Right atrium auricular region (tissue), 2 donors: ENCODE data around the gene CDYL2. TPM values are rescaled to one million over a fixed set of nuclear protein-coding genes. Genes with fewer than 3 reads are reported as not detected.

Experiments used
- DNase-seq: peaks from one replicate; pipeline ENCODE4 v3.0.0-alpha.2; 2019; ENCODE audit warnings: low spot score
- H3K27ac ChIP-seq, 2 donors: fragments of 200-600 bp; sonication (generic); 1 replicate in 1 of 2; 2 replicates in 1 of 2; pipeline ENCODE4 v1.5.1; 2016 to 2019
- H3K27me3 ChIP-seq, 2 donors: fragments of 200-600 bp; sonication (generic); one replicate each; pipeline versions ENCODE4 v1.5.1 to v1.6.0; 2017 to 2019
- H3K36me3 ChIP-seq: fragments of 200-600 bp; sonication (generic); one replicate; pipeline ENCODE4 v1.5.1; 2016
- H3K4me1 ChIP-seq, 2 donors: fragments of 200-600 bp; sonication (generic); one replicate each; pipeline versions ENCODE4 v1.5.1 to v1.6.0; 2017 to 2019
- H3K4me3 ChIP-seq, 2 donors: fragments of 200-600 bp; sonication (generic); 1 replicate in 1 of 2; 2 replicates in 1 of 2; pipeline ENCODE4 v1.5.1; 2017 to 2019; ENCODE audit warnings: mild to moderate bottlenecking in 1 of 2, moderate library complexity in 1 of 2
- H3K9me3 ChIP-seq, 2 donors: fragments of 200-600 bp; sonication (generic); one replicate each; pipeline ENCODE4 v1.5.1; 2019
- total RNA-seq, 2 donors: library from RNA; depleted of rRNA; stranded (reverse); fragments of >200 nt; gene quantifications; one replicate each; pipeline ENCODE4 v1.1.0, GENCODE V29; 2016
- TF ChIP-seq, protein P1 (sequence below), 2 donors: fragments of 200-600 bp; sonication (generic); IDR thresholded peaks; one replicate each; pipeline ENCODE4 v1.5.1; 2019; ENCODE audit warnings: antibody characterized with exemption in 2 of 2

CDYL2 gene
- total RNA-seq, 2 donors from 2014 or later = 1.4 to 2.9 TPM

DNA sequence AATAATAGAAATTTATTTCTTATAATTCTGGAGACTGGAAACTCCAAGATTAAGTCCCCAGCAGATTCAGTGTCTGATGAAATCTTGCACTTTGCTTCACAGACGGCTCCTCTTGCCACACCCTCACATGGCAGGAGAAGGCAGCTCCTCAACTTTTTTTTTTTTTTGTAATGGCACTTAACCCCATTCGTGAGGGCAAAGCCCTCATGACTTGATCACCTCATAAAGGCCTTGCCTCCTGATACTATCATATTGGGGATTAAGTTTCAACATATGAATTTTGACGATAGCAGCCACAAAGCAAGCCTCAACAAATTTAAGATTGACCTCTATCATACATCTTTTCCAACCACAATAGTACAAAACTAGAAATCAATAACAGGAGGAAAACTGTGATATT, 42.3 kb upstream of the CDYL2 start:
- DNase-seq = no peak
- no peak overlapping the region for H3K27ac ChIP-seq
- no peaks in the 10 kb centered on the region for H3K4me1 ChIP-seq
- H3K9me3 ChIP-seq = peaks cover 0 to 23% of the 10 kb centered on the region in 2 donors
- H3K27me3 ChIP-seq = no peaks in the 10 kb centered on the region
- no peaks in the 10 kb centered on the region for H3K36me3 ChIP-seq
- no peak overlapping the region for H3K4me3 ChIP-seq
- TF ChIP-seq, protein P1, sequence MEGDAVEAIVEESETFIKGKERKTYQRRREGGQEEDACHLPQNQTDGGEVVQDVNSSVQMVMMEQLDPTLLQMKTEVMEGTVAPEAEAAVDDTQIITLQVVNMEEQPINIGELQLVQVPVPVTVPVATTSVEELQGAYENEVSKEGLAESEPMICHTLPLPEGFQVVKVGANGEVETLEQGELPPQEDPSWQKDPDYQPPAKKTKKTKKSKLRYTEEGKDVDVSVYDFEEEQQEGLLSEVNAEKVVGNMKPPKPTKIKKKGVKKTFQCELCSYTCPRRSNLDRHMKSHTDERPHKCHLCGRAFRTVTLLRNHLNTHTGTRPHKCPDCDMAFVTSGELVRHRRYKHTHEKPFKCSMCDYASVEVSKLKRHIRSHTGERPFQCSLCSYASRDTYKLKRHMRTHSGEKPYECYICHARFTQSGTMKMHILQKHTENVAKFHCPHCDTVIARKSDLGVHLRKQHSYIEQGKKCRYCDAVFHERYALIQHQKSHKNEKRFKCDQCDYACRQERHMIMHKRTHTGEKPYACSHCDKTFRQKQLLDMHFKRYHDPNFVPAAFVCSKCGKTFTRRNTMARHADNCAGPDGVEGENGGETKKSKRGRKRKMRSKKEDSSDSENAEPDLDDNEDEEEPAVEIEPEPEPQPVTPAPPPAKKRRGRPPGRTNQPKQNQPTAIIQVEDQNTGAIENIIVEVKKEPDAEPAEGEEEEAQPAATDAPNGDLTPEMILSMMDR (IDR thresholded peaks at IDR 0.05) = no peak

- peaks cover 0 to 23% of the 10 kb centered on the region in 2 donors for H3K9me3 ChIP-seq
- TF ChIP-seq, protein P1 (IDR thresholded peaks at IDR 0.05) = no peak
These were observed 41.9 kb upstream of the CDYL2 start for GRCh38 chr16:80846275-80846674.

DNA sequence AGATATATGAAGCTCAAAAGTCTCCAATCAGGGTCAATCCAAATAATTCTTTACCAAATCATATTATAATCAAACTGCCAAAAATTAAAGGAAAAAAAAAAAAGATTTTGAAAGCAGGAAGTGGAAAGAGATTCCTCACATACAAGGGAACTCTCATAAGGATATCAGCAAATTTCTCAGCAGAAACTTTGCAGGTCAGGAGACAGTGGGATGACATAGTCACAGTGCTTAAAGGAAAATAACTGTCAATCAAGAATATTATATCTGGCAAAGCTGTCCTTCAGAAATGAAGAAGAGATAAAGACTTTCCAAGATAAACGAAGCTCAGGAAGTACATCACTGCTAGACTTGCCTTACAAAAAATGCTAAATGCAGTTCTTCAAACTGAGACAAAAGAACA, 40.0 kb upstream of the CDYL2 start:
- Histone ChIP-seq H3K4me1 (no peaks in the 10 kb centered on the region), H3K4me3 (no peak overlapping the region), H3K27me3 (no peaks in the 10 kb centered on the region), H3K36me3 (no peaks in the 10 kb centered on the region), H3K9me3 (peaks cover 0 to 23% of the 10 kb centered on the region in 2 donors), H3K27ac (no peak overlapping the region)
- DNase-seq = no peak
- TF ChIP-seq, protein P1 (IDR thresholded peaks at IDR 0.05) = no peak

More at GRCh38 chr16:80846275-80846674, 41.9 kb upstream of the CDYL2 start:
- H3K4me3 ChIP-seq = no peak overlapping the region
- DNase-seq = no peak
- no peaks in the 10 kb centered on the region for H3K36me3 ChIP-seq
- no peaks in the 10 kb centered on the region for H3K4me1 ChIP-seq
- H3K27me3 ChIP-seq = no peaks in the 10 kb centered on the region
- no peak overlapping the region for H3K27ac ChIP-seq

DNA sequence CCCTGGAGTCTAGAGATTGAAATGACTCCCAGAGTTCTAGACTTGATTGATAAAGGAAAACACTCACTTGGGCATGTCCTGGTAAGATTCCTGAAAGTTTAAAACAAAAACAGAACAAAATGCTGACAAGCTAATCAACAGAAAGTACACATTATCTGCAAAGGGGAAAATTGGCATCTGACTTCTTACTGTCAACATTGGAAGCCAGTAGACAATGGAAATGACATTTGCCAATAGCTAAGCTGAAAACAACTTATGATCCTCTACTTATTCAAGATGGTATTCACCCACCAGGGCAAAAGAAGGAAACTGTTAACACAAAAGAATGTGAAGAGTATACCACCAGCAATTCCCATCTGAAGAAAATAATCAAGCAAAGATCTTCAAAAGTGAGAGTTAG, 36.8 kb upstream of the CDYL2 start:
- no peaks in the 10 kb centered on the region for H3K36me3 ChIP-seq
- TF ChIP-seq, protein P1 (IDR thresholded peaks at IDR 0.05) = no peak
- DNase-seq = no peak
- no peak overlapping the region for H3K27ac ChIP-seq
- peaks cover 0 to 23% of the 10 kb centered on the region in 2 donors for H3K9me3 ChIP-seq
- H3K4me3 ChIP-seq = no peak overlapping the region
- H3K27me3 ChIP-seq = no peaks in the 10 kb centered on the region
- H3K4me1 ChIP-seq = no peaks in the 10 kb centered on the region

DNA sequence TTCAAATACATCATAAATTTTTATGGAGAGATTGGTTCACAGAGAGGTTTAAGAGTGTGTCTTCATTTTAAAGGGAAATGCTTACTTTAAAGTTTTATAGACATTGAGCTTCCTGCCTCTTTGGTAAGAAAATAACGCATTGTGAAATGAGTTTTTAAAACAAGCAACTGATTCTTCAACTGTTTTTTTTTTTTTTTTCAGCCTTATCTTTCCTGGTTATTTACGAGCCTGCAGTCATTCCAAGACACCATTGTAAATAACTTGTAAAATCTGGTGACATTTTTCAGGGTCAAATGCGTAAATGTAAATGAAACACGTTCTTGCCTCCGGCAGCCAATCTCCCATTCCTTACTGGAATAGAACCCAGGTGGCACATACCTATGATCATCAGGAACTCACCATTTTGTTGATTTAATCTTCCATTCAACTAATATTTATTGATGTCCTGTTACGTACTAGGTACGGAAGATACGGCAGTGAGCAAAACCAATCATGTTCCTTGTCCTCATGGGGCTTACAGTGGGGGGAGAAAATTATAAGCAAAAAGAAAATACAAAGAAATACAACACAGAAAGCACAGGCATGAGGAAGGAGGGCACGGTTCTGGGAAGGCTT, 33.2 kb upstream of the CDYL2 start:
- Histone ChIP-seq H3K4me1 (no peaks in the 10 kb centered on the region), H3K27me3 (no peaks in the 10 kb centered on the region), H3K9me3 (no peaks in the 10 kb centered on the region), H3K27ac (no peak overlapping the region), H3K36me3 (no peaks in the 10 kb centered on the region), H3K4me3 (no peak overlapping the region)
- TF ChIP-seq, protein P1 (IDR thresholded peaks at IDR 0.05) = no peak
- no peak for DNase-seq

DNA sequence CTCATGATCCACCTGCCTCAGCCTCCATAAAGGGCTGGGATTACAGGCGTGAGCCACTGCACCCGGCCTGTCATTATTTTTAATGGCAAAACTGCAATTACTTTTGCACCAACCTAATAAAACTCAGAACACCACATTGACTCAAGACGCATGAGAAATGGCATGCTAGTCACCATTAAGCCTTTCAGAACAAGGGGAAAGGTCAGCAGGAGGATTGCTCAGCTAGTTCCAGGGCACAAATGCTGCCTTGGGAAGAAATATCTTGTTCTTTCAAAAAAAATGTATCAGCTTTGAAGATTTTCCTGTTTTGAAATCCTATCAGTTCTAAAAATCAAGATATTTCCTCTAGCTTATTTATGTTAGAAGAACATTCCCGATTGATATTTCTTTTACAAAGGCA, 32.4 kb upstream of the CDYL2 start:
- Histone ChIP-seq H3K36me3 (no peaks in the 10 kb centered on the region), H3K4me1 (no peaks in the 10 kb centered on the region), H3K27ac (no peak overlapping the region), H3K4me3 (no peak overlapping the region), H3K9me3 (no peaks in the 10 kb centered on the region), H3K27me3 (no peaks in the 10 kb centered on the region)
- DNase-seq = no peak
- TF ChIP-seq, protein P1 (IDR thresholded peaks at IDR 0.05) = no peak
